SK-N-SH treated with all-trans-retinoic acid at 6 μM for 48 hours (cell line): ENCODE data around the gene ALPL.

Source experiments
- CREB5 ChIP-seq: fragments of 250-450 bp; sonication (Bioruptor Pico); IDR thresholded peaks from 2 replicates; pipeline ENCODE4 v1.5.1; 2020; ENCODE audit warnings: low read depth, mild to moderate bottlenecking, moderate library complexity
- PATZ1 ChIP-seq: fragments of 250-450 bp; sonication (Bioruptor Pico); IDR thresholded peaks from 2 replicates; pipeline ENCODE4 v1.8.0; 2020; ENCODE audit warnings: mild to moderate bottlenecking, moderate library complexity, borderline replicate concordance
- RARB ChIP-seq: fragments of 250-450 bp; sonication (Bioruptor Pico); IDR thresholded peaks from 2 replicates; pipeline ENCODE4 v1.8.0; 2021; ENCODE audit warnings: mild to moderate bottlenecking, moderate library complexity
- SNAI2 ChIP-seq: fragments of 250-450 bp; sonication (Bioruptor Pico); IDR thresholded peaks from 2 replicates; pipeline ENCODE4 v1.5.0; 2020; ENCODE audit warnings: mild to moderate bottlenecking, moderate library complexity
- TOX ChIP-seq: fragments of 250-450 bp; sonication (Bioruptor Pico); IDR thresholded peaks from 2 replicates; pipeline ENCODE4 v1.8.0; 2021; ENCODE audit warnings: mild to moderate bottlenecking, moderate library complexity, borderline replicate concordance
- TSHZ2 ChIP-seq: fragments of 250-450 bp; sonication (Bioruptor Pico); IDR thresholded peaks from 2 replicates; pipeline ENCODE4 v1.5.0; 2020; ENCODE audit warnings: mild to moderate bottlenecking, moderate library complexity
- ZFP3 ChIP-seq: fragments of 250-450 bp; sonication (Bioruptor Pico); IDR thresholded peaks from 2 replicates; pipeline ENCODE4 v1.5.0; 2020; ENCODE audit warnings: mild to moderate bottlenecking, moderate library complexity
- ZFP30 ChIP-seq: fragments of 450-650 bp; formaldehyde crosslinking; IDR thresholded peaks from 2 replicates; pipeline ENCODE4 v1.5.0; 2022; ENCODE audit warnings: mild to moderate bottlenecking, moderate library complexity
- ZNF70 ChIP-seq: fragments of 450-650 bp; formaldehyde crosslinking; IDR thresholded peaks from 2 replicates; pipeline ENCODE4 v1.5.0; 2020; ENCODE audit warnings: mild to moderate bottlenecking, moderate library complexity

GRCh38 chr1:21506804-21507203 lies 2.4 kb upstream of the ALPL start:
- TF ChIP-seq ZFP3: no peak
- no peak for TF ChIP-seq RARB (CRISPR knock-in tag)
- no peak for TF ChIP-seq PATZ1 (CRISPR knock-in tag)
- TF ChIP-seq CREB5 (CRISPR knock-in tag): no peak
- no peak for TF ChIP-seq TOX (CRISPR knock-in tag)
- no peak for TF ChIP-seq SNAI2 (CRISPR knock-in tag)
- TF ChIP-seq ZNF70 (CRISPR knock-in tag): no peak
- no peak for TF ChIP-seq ZFP30 (CRISPR knock-in tag)
- TF ChIP-seq TSHZ2 (CRISPR knock-in tag): no peak
